ENCODE results near the gene LRP8.

The LRP8 gene

GRCh38 chr1:53250325-53250724 lies 77.5 kb downstream of the LRP8 start:
- no peaks in the 10 kb centered on the region for H3K27me3 ChIP-seq
- H3K4me1 ChIP-seq: no peaks in the 10 kb centered on the region
- TF ChIP-seq, protein P1, sequence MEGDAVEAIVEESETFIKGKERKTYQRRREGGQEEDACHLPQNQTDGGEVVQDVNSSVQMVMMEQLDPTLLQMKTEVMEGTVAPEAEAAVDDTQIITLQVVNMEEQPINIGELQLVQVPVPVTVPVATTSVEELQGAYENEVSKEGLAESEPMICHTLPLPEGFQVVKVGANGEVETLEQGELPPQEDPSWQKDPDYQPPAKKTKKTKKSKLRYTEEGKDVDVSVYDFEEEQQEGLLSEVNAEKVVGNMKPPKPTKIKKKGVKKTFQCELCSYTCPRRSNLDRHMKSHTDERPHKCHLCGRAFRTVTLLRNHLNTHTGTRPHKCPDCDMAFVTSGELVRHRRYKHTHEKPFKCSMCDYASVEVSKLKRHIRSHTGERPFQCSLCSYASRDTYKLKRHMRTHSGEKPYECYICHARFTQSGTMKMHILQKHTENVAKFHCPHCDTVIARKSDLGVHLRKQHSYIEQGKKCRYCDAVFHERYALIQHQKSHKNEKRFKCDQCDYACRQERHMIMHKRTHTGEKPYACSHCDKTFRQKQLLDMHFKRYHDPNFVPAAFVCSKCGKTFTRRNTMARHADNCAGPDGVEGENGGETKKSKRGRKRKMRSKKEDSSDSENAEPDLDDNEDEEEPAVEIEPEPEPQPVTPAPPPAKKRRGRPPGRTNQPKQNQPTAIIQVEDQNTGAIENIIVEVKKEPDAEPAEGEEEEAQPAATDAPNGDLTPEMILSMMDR (IDR thresholded peaks at IDR 0.05; ENCODE audit: low read depth, low read length): no peak
- H3K9me3 ChIP-seq: no peaks in the 10 kb centered on the region
- peaks cover 8% of the 10 kb centered on the region for H3K36me3 ChIP-seq
- H3K4me3 ChIP-seq (ENCODE audit: low read depth, low read length): no peak overlapping the region
- DNase-seq: no peak

- Histone ChIP-seq H3K27me3 (no peaks in the 10 kb centered on the region), H3K36me3 (peaks cover 2% of the 10 kb centered on the region), H3K4me3 (ENCODE audit: low read depth, low read length) (no peak overlapping the region), H3K9me3 (no peaks in the 10 kb centered on the region), H3K4me1 (no peaks in the 10 kb centered on the region)
- TF ChIP-seq, protein P1 (IDR thresholded peaks at IDR 0.05; ENCODE audit: low read depth, low read length): no peak
- DNase-seq: no peak
These were observed 78.2 kb downstream of the LRP8 start for GRCh38 chr1:53249706-53250105.

GRCh38 chr1:53246261-53247134 lies 81.4 kb downstream of the LRP8 start:
- Histone ChIP-seq H3K36me3 (peaks cover 2% of the 10 kb centered on the region; the same call in 1 of the 2 replicates), H3K4me3 (ENCODE audit: low read depth, low read length) (no peak overlapping the region), H3K4me1 (no peaks in the 10 kb centered on the region), H3K9me3 (no peaks in the 10 kb centered on the region), H3K27me3 (no peaks in the 10 kb centered on the region)
- no peak for DNase-seq
- TF ChIP-seq, protein P1 (IDR thresholded peaks at IDR 0.05; ENCODE audit: low read depth, low read length): no peak

GRCh38 chr1:53244141-53244540 lies 83.7 kb downstream of the LRP8 start:
- no peak for DNase-seq
- TF ChIP-seq, protein P1 (IDR thresholded peaks at IDR 0.05; ENCODE audit: low read depth, low read length): no peak
- Histone ChIP-seq H3K4me1 (no peaks in the 10 kb centered on the region), H3K4me3 (ENCODE audit: low read depth, low read length) (no peak overlapping the region), H3K9me3 (no peaks in the 10 kb centered on the region), H3K27me3 (no peaks in the 10 kb centered on the region), H3K36me3 (no peaks in the 10 kb centered on the region)

DNA sequence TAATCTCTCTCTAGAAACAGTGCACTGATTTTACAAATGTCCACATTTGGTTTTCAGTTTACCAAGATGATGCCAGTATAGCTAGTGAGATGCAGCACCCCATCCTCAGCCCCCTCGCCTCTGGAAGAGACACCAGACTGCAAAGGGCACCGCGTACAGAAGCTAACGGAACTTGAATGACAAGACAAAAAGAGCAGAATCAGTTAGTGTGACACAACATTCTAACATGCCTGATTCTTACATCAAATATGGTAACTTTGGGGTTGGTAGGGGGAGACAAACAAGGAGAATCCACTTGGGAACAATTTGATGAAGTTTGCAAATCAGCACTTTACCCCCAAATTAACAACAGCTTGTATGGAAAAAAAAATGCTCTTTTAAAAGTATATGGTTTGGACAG lies 85.5 kb downstream of the LRP8 start:
- Histone ChIP-seq H3K4me3 (ENCODE audit: low read depth, low read length) (no peak overlapping the region), H3K4me1 (no peaks in the 10 kb centered on the region), H3K36me3 (no peaks in the 10 kb centered on the region), H3K27me3 (no peaks in the 10 kb centered on the region), H3K9me3 (no peaks in the 10 kb centered on the region)
- TF ChIP-seq, protein P1 (IDR thresholded peaks at IDR 0.05; ENCODE audit: low read depth, low read length): no peak
- no peak for DNase-seq

- TF ChIP-seq, protein P1 (IDR thresholded peaks at IDR 0.05; ENCODE audit: low read depth, low read length): no peak
- H3K27me3 ChIP-seq: no peaks in the 10 kb centered on the region
These were observed 86.0 kb downstream of the LRP8 start for GRCh38 chr1:53241828-53242227.

More at GRCh38 chr1:53241828-53242227, 86.0 kb downstream of the LRP8 start:
- Histone ChIP-seq H3K9me3 (no peaks in the 10 kb centered on the region), H3K4me1 (no peaks in the 10 kb centered on the region), H3K4me3 (ENCODE audit: low read depth, low read length) (no peak overlapping the region), H3K36me3 (no peaks in the 10 kb centered on the region)
- no peak for DNase-seq

Data from BE2C (cell line).